Activated naive CD8-positive, alpha-beta T cell (primary cell): ENCODE data around the gene PHIP.

Source experiments
- H3K27ac Mint-ChIP-seq: one replicate; pipeline ENCODE4 v1.8.0; 2021; ENCODE audit warnings: mixed read lengths
- H3K27me3 Mint-ChIP-seq: one replicate; pipeline ENCODE4 v1.8.0; 2021; ENCODE audit warnings: mixed read lengths
- H3K36me3 Mint-ChIP-seq: one replicate; pipeline ENCODE4 v1.8.0; 2021; ENCODE audit warnings: mixed read lengths
- H3K4me1 Mint-ChIP-seq: one replicate; pipeline ENCODE4 v1.8.0; 2021; ENCODE audit warnings: low read depth, mixed read lengths
- H3K4me3 Mint-ChIP-seq: one replicate; pipeline ENCODE4 v1.8.0; 2021; ENCODE audit warnings: mild to moderate bottlenecking, mixed read lengths
- H3K9me3 Mint-ChIP-seq: one replicate; pipeline ENCODE4 v1.8.0; 2021; ENCODE audit warnings: low read depth, mixed read lengths

PHIP gene

DNA sequence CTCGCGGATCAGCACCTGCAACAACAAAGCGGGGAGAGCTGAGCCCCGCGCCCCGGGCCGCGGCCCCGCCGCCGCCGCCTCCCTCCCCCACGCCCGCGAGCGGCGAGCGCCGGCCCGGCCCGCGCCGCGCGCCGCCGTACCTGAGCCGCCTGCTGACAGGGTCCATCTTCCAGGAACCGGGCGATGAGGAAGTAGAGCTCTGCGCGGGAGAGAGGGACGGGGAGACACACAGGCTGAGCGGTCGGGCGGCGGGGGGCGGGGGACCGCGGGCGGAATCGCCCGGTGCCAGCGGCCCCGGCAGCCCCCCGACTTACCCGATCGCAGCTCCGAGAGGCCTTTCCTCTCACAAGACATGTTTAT lies 359 bp downstream of the PHIP start:
- peaks cover 6% of the 10 kb centered on the region for H3K36me3 Mint-ChIP-seq
- peak overlapping the region; percentile 96 for H3K27ac Mint-ChIP-seq
- no peaks in the 10 kb centered on the region for H3K9me3 Mint-ChIP-seq
- H3K4me3 Mint-ChIP-seq, result peak overlapping the region; percentile 97
- peaks cover 45% of the 10 kb centered on the region for H3K4me1 Mint-ChIP-seq
- H3K27me3 Mint-ChIP-seq, result peaks cover 10% of the 10 kb centered on the region

DNA sequence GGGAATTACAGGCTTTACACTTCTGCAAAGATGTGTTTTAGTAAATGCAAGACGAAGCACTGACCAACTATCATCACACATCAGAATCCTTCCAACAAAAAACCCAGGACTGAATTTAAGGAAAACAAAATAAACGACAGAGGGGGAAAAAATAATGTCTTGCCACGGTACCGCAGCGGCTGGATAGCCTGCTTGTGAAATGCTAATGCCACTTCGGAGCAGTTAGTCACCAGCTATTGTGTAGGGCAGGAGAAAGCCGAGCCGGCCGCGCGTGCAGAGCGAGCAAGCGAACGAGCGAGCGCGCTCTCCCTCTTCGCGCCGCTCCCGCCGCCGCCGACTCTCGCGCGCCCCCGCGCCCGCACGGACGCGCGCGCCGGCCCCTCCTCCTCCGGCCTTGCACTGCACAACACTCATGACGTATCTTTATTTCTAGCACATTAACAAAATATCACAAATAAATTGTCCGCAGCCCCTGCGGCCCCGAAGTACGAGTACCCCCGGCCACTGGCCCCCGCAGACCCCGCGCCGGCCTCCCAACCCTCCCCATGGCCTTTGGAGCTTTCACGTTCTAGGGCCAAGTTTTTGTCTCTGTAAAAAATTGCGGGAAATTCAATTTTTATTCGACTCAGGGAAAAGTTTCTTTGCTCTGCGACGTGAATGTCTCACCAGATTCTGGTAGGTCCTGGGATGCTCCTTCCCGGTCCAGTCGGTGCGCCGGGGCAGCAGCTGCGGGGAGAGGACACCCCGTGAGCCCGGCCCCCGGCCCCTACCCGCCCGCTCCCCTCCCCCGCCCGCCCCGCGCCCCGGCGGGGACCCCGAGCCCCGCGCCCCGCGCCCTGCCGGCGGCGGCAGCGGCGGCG lies 1.0 kb downstream of the PHIP start:
- peak overlapping the region; percentile 94 for H3K4me3 Mint-ChIP-seq
- peaks cover 6% of the 10 kb centered on the region for H3K27me3 Mint-ChIP-seq
- H3K4me1 Mint-ChIP-seq, result peaks cover 50% of the 10 kb centered on the region
- no peaks in the 10 kb centered on the region for H3K9me3 Mint-ChIP-seq
- H3K36me3 Mint-ChIP-seq, result peaks cover 7% of the 10 kb centered on the region
- peak overlapping the region; percentile 94 for H3K27ac Mint-ChIP-seq

DNA sequence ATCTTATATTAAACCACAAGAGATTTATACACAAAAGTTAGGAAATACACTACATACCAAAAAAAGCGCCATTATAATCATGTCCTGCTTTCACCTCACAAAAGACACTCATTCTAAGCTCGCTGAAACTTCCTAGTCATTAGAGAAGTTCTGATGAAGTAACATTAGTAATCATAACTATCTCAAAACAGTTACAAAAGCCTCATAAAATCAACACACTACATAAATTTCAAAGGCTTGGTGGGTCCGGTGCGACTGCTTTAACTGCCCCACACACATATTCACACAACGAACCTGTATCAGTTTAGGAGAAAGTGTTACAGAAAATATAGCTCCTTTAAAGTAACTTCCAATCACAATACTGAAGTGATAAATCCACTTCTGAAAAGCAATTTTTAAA lies 1.9 kb downstream of the PHIP start:
- Mint-ChIP-seq H3K36me3 (peaks cover 6% of the 10 kb centered on the region), H3K4me3 (peak overlapping the region; percentile 94), H3K9me3 (no peaks in the 10 kb centered on the region), H3K4me1 (peaks cover 55% of the 10 kb centered on the region), H3K27me3 (no peaks in the 10 kb centered on the region), H3K27ac (peak overlapping the region; percentile 92)

DNA sequence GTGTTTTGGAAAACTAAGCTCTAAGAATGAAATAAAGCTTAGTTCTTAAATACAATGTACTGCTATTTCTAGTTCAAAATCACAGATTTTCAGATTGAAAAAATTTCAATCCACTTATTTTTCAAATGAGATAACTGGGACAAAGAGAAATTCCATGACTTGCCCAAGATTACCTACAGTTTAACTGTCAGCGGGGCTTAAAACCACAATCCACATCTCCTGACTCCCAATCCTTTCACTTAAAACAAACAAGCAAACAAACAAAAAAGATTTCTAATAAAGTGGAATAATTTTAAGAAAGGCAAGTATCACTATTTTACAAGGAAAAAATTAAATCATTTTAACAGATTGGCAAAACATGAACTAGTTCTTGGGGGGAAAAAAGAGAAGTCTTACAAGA lies 4.2 kb downstream of the PHIP start:
- Mint-ChIP-seq H3K36me3 (peaks cover 9% of the 10 kb centered on the region), H3K4me1 (peaks cover 60% of the 10 kb centered on the region), H3K27ac (no peak overlapping the region), H3K4me3 (peak overlapping the region; percentile 23), H3K9me3 (no peaks in the 10 kb centered on the region), H3K27me3 (no peaks in the 10 kb centered on the region)

DNA sequence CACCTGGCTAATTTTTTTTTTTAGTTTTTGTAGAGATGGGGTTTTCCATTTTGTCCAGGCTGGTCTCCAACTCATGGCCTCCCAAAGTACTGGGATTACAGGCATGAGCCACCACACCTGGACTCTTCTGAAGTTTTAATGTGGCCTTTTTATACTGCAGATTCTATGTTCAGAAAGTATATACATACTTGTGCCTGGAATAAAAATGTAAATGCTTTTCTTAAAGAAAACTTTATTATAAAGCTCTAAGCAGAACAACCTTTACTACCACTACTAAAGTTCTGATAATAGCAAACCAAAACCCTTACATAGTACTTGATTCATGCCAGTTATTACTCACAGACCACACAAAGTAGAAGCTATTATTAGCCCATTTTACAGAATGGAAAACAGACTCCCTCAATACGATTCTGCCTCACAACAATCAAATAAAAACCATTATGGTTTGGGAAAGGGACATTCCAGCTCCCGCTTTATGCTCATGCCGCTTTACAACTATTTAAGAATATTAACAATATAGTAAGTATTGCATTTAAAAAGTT lies 5.3 kb downstream of the PHIP start:
- no peaks in the 10 kb centered on the region for H3K9me3 Mint-ChIP-seq
- H3K27me3 Mint-ChIP-seq, result no peaks in the 10 kb centered on the region
- no peak overlapping the region for H3K27ac Mint-ChIP-seq
- no peak overlapping the region for H3K4me3 Mint-ChIP-seq
- H3K4me1 Mint-ChIP-seq, result peaks cover 59% of the 10 kb centered on the region
- H3K36me3 Mint-ChIP-seq, result peaks cover 11% of the 10 kb centered on the region

DNA sequence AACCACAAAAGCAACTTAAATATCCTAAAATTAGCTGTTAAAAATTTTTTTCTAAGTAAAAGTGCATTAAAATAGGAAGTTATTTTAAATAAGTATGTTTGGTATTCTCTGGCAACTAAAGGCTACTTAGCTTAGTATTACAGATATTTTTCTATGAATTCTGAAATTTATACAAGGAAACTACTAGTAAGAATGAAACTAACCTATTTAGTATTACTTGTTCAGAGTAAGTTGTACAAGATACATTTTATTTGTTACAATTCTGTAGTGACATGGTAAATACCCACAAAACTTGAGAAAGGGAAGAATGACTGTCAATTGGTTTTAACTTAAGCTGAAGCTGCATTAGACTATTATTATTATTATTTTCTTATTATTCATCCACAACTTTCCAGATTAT lies 6.5 kb downstream of the PHIP start:
- Mint-ChIP-seq H3K27ac (no peak overlapping the region), H3K36me3 (peaks cover 11% of the 10 kb centered on the region), H3K27me3 (no peaks in the 10 kb centered on the region), H3K9me3 (no peaks in the 10 kb centered on the region), H3K4me3 (no peak overlapping the region), H3K4me1 (peaks cover 66% of the 10 kb centered on the region)

DNA sequence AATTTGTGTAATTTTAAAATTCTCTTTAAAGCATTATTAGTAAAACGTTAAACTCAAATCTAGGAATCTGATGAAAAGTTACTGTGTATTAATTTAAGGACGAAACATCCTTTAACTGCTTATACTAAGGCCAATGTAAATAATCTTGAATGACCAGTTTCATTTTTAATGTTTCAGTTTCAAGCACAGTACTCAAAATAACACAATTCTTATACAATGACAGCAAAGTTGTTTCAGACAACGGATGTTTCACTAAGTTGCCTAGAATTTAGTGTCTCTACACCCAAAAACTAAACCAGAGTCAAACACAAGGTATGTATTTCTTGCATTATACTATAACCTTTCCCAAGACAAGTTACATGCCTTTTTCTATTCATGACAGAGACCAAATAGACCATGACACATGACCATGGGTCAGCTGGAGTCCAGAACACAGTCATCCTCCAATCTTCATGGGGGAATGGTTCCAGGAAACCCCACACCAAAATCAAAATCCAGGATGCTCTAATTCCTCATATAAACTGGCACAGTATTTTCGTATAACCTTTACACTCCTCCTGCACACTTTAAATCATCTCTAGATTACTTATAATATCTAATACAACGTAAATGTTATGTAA lies 7.7 kb downstream of the PHIP start:
- Mint-ChIP-seq H3K27ac (no peak overlapping the region), H3K36me3 (peaks cover 8% of the 10 kb centered on the region), H3K4me1 (peaks cover 54% of the 10 kb centered on the region), H3K27me3 (no peaks in the 10 kb centered on the region), H3K4me3 (no peak overlapping the region), H3K9me3 (no peaks in the 10 kb centered on the region)

DNA sequence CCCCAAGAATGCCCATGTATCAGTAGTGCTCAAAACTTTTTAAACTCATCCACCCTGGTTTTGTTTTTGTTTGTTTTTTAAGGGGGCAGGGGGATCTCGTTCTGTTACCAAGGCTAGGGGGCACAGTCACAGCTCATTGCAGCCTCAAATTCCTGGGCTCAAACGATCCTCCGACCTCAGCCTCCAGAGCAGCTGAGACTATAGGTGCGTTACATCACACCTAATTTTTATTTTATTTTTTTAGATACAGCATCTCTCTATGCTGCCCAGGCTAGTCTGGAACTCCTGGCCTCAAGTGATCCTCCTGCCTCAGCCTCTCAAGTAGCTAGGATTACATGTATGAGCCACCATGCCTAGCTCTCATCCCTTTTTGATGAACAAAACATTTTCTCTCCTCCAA lies 11.2 kb downstream of the PHIP start:
- Mint-ChIP-seq H3K9me3 (no peaks in the 10 kb centered on the region), H3K36me3 (peaks cover 5% of the 10 kb centered on the region), H3K4me1 (peaks cover 26% of the 10 kb centered on the region), H3K27ac (no peak overlapping the region), H3K4me3 (no peak overlapping the region), H3K27me3 (no peaks in the 10 kb centered on the region)

DNA sequence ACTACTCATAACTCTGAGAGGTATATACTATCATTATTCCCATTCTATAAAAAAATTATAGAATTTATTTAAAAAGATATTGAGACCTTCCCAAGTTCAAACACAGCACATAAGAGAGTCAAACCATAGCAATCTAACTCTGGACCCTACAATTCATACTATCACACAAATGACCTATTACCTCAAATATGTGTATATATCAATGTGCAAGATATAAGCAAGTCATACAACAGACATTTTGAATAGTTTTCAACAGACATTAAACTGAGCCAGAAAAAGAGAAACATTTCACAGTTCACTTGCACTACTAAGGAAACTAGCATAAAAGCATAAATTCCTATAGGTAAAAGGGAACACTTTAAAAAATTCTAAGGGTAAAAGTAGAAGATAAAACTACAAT lies 11.7 kb downstream of the PHIP start:
- Mint-ChIP-seq H3K27me3 (no peaks in the 10 kb centered on the region), H3K36me3 (peaks cover 5% of the 10 kb centered on the region), H3K4me1 (peaks cover 23% of the 10 kb centered on the region), H3K27ac (no peak overlapping the region), H3K4me3 (no peak overlapping the region), H3K9me3 (no peaks in the 10 kb centered on the region)

DNA sequence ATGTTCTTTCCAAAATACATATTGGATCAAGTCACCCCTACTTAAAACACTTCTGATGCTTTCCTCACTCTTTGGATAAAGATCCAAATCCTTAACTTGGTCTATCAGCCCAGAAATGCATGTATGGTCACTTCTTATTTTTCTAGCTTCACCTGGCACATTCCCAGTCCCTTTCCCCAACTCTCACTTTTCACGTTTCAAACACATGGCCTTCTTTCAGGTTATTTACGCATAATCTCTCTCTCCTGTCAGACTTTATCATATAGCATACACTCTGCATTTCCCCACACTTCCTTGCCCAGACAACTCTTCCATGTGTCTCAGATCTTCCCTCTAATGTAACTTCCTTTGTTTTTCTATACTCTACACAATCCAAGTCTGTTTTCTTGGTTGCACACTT lies 12.8 kb downstream of the PHIP start:
- H3K4me1 Mint-ChIP-seq, result peaks cover 14% of the 10 kb centered on the region
- no peaks in the 10 kb centered on the region for H3K27me3 Mint-ChIP-seq
- peaks cover 2% of the 10 kb centered on the region for H3K36me3 Mint-ChIP-seq
- no peak overlapping the region for H3K4me3 Mint-ChIP-seq
- H3K27ac Mint-ChIP-seq, result no peak overlapping the region
- H3K9me3 Mint-ChIP-seq, result no peaks in the 10 kb centered on the region

DNA sequence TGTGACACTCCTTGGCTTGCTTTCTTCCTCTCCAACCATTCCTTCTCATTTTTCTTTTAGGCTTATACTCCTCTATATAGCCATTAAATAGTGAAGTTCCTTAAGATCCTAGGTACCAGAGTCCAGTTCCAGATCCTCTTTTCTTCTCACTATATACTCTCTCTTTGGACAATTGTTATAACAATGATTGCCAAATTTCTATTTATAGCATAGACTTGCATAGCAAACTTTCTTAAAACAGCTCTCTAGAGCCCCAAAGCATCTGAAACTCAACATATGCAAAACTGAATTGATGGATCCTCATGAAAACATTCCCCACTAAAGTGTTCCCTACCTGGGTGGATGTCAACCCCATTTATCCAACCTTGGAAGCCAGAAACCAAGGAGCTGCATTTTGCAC lies 13.4 kb downstream of the PHIP start:
- H3K4me3 Mint-ChIP-seq, result no peak overlapping the region
- no peaks in the 10 kb centered on the region for H3K27me3 Mint-ChIP-seq
- H3K4me1 Mint-ChIP-seq, result peaks cover 13% of the 10 kb centered on the region
- no peak overlapping the region for H3K27ac Mint-ChIP-seq
- H3K36me3 Mint-ChIP-seq, result peaks cover 2% of the 10 kb centered on the region
- no peaks in the 10 kb centered on the region for H3K9me3 Mint-ChIP-seq

DNA sequence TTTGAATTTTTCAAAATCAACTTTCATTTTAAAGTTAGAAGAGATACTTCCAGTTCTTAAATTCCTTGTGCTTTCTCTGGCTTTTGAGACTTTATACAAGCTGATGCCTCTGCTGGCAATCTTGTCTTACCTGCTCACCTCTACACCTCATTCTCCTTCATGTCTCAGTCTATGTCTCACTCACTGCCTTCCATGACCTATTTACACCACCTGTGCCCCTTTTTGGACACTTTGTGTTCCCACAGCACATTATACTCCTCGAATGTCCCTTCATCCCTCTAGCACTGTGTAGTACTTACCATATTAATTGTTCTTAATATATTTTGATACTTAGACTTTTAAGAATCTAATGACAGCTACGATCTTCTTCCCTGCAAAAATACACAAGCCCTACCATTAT lies 15.3 kb downstream of the PHIP start:
- H3K4me3 Mint-ChIP-seq, result no peak overlapping the region
- no peak overlapping the region for H3K27ac Mint-ChIP-seq
- H3K9me3 Mint-ChIP-seq, result no peaks in the 10 kb centered on the region
- H3K27me3 Mint-ChIP-seq, result no peaks in the 10 kb centered on the region
- peaks cover 9% of the 10 kb centered on the region for H3K4me1 Mint-ChIP-seq
- peaks cover 4% of the 10 kb centered on the region for H3K36me3 Mint-ChIP-seq

DNA sequence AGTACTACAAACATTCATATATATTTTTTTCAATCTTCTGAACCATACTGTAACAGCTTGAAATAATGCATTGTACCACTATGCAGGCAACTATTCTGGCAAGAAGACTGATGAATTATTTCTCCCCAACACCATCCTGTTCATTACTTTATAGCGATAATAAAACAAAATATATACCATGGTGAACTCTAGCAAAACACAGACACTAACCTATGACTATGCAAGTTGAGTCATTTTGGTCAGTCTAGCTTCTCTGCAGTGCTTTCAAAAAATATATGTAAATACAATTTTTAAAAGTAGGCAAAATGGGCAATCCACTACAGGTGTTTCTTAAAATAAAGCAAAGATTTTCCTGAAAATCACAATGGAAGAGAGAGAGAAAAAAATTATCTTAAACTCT lies 20.3 kb downstream of the PHIP start:
- no peaks in the 10 kb centered on the region for H3K27me3 Mint-ChIP-seq
- peaks cover 21% of the 10 kb centered on the region for H3K36me3 Mint-ChIP-seq
- H3K4me3 Mint-ChIP-seq, result no peak overlapping the region
- no peaks in the 10 kb centered on the region for H3K9me3 Mint-ChIP-seq
- H3K27ac Mint-ChIP-seq, result no peak overlapping the region
- peaks cover 18% of the 10 kb centered on the region for H3K4me1 Mint-ChIP-seq

DNA sequence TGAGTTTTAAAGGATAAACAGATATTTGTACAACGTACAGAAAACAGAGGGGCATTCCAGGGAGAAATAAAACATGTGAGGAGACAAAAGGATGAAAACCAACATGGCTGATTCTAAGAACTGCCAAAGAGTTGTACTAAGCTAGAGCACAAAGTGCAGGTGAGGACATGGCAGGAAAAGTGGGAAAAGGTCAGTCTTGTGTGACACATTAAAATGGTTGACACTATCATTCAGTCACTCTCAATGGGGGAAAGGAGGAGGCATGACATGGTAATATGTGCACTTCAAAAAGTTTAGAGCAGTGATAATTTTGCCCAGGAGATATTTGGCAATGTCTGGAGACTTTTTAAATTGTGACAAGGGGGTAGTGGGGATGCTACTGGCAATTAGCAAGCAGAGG lies 21.8 kb downstream of the PHIP start:
- no peak overlapping the region for H3K4me3 Mint-ChIP-seq
- H3K4me1 Mint-ChIP-seq, result peaks cover 20% of the 10 kb centered on the region
- no peaks in the 10 kb centered on the region for H3K9me3 Mint-ChIP-seq
- H3K36me3 Mint-ChIP-seq, result peaks cover 29% of the 10 kb centered on the region
- peak overlapping the region; percentile 11 for H3K27ac Mint-ChIP-seq
- no peaks in the 10 kb centered on the region for H3K27me3 Mint-ChIP-seq

DNA sequence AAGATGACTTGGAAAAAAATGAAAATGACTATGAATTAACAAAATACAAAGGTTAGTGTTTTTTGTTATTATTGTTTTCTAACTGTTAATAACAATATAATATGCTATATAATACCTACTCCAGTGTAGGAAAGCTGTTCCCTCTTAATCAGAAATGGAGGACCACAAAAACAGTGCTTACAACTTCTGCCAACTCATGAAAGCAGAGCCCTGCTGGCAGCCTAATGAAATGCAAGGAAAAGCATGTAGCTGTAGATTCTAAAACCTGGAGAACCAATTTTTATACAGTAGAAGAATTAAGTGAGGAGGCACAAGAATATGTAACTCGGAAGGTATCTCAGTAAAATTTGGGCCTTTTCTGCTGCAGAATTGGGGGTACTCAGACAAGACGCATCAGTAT lies 29.4 kb downstream of the PHIP start:
- peaks cover 34% of the 10 kb centered on the region for H3K4me1 Mint-ChIP-seq
- H3K27ac Mint-ChIP-seq, result no peak overlapping the region
- H3K36me3 Mint-ChIP-seq, result peaks cover 23% of the 10 kb centered on the region

More for the DNA sequence above, 29.4 kb downstream of the PHIP start:
- H3K4me3 Mint-ChIP-seq, result no peak overlapping the region
- H3K9me3 Mint-ChIP-seq, result no peaks in the 10 kb centered on the region
- H3K27me3 Mint-ChIP-seq, result no peaks in the 10 kb centered on the region
